Keratinocyte (primary cell): ENCODE results near the gene GTF2A1. TPM values are rescaled to one million over a fixed set of nuclear protein-coding genes. Genes with fewer than 3 reads are reported as not detected.

ENCODE experiments used
- DNase-seq: peaks from one replicate; pipeline ENCODE4 v3.0.0-alpha.2; 2011; ENCODE audit warnings: low read depth, missing footprints, low spot score
- FAIRE-seq: peaks from 2 replicates; lab custom pipeline; 2011; peaks lifted over from hg19 to GRCh38; lab: Jason Lieb, UNC
- H2AFZ ChIP-seq: 2 replicates; pipeline ENCODE4 v1.6.0; 2012; ENCODE audit warnings: low read length, control low read depth, inconsistent platforms; ENCODE audit not compliant: control insufficient read depth
- H3K27ac ChIP-seq: 2 replicates; pipeline ENCODE4 v1.5.1; 2011; ENCODE audit warnings: low read length; ENCODE audit not compliant: control insufficient read depth, insufficient read depth
- H3K27me3 ChIP-seq: 3 replicates; pipeline ENCODE4 v1.6.0; 2011; ENCODE audit warnings: low read length; ENCODE audit not compliant: control insufficient read depth, insufficient read depth; ENCODE audit errors: extremely low read depth
- H3K36me3 ChIP-seq, 2 experiments: 2 replicates in 1 of 2; 3 replicates in 1 of 2; pipeline ENCODE4 v1.5.1; 2011; ENCODE audit warnings: low read length in 2 of 2, mild to moderate bottlenecking in 1 of 2; ENCODE audit not compliant: control insufficient read depth in 2 of 2, insufficient read depth in 2 of 2; ENCODE audit errors: extremely low read depth in 1 of 2
- H3K4me1 ChIP-seq: 3 replicates; pipeline ENCODE4 v1.5.1; 2011; ENCODE audit warnings: low read length; ENCODE audit not compliant: control insufficient read depth, insufficient read depth; ENCODE audit errors: extremely low read depth
- H3K4me2 ChIP-seq: 3 replicates; pipeline ENCODE4 v1.6.0; 2011; ENCODE audit warnings: low read depth, low read length; ENCODE audit not compliant: control insufficient read depth, insufficient read depth; ENCODE audit errors: extremely low read depth
- H3K4me3 ChIP-seq, 3 experiments: fragments of 200-600 bp in 1 of 3; sonication (generic) in 1 of 3; 2 replicates in 2 of 3; 3 replicates in 1 of 3; pipeline ENCODE4 v1.5.1; 2011 to 2016; ENCODE audit warnings: low read length in 3 of 3, mild to moderate bottlenecking in 3 of 3, control low read depth in 2 of 3, inconsistent platforms in 1 of 3, low read depth in 1 of 3, mixed read lengths in 1 of 3, mixed run types in 1 of 3, moderate library complexity in 1 of 3; ENCODE audit not compliant: control insufficient read depth in 2 of 3, insufficient read depth in 2 of 3; ENCODE audit errors: extremely low read depth in 1 of 3
- H3K79me2 ChIP-seq: 2 replicates; pipeline ENCODE4 v1.6.0; 2012; ENCODE audit warnings: low read length; ENCODE audit not compliant: control insufficient read depth, insufficient read depth
- H3K9ac ChIP-seq: 3 replicates; pipeline ENCODE4 v1.6.0; 2011; ENCODE audit warnings: low read length; ENCODE audit not compliant: control insufficient read depth, insufficient read depth; ENCODE audit errors: extremely low read depth
- H3K9me1 ChIP-seq: 3 replicates; pipeline ENCODE4 v1.6.0; 2011; ENCODE audit warnings: low read length; ENCODE audit not compliant: control insufficient read depth, insufficient read depth; ENCODE audit errors: extremely low read depth
- H3K9me3 ChIP-seq: 2 replicates; pipeline ENCODE4 v1.5.1; 2012; ENCODE audit warnings: low read depth, low read length; ENCODE audit not compliant: control insufficient read depth
- H4K20me1 ChIP-seq: 3 replicates; pipeline ENCODE4 v1.6.0; 2011; ENCODE audit warnings: low read length; ENCODE audit not compliant: control insufficient read depth, insufficient read depth; ENCODE audit errors: extremely low read depth
- CTCF ChIP-seq, 3 experiments: IDR thresholded peaks in 1 of 3; conservative IDR thresholded peaks in 1 of 3; optimal IDR thresholded peaks in 1 of 3; 2 replicates in 2 of 3; 3 replicates in 1 of 3; pipeline versions ENCODE3 to v1.5.1; 2011; ENCODE audit warnings: low read length in 3 of 3, mild to moderate bottlenecking in 3 of 3, moderate library complexity in 2 of 3, control low read depth in 1 of 3, inconsistent platforms in 1 of 3; ENCODE audit not compliant: insufficient read depth in 2 of 3; ENCODE audit errors: extremely low read depth in 1 of 3
- EZH2 ChIP-seq: IDR thresholded peaks from one replicate; pipeline ENCODE4 v1.6.1; 2012; ENCODE audit warnings: inconsistent platforms, mild to moderate bottlenecking, low read length, moderate library complexity
- dilution Hi-C: fragments of 300-500 bp; cut with MboI; formaldehyde crosslinking; loops from one replicate; pipeline ENCODE4 v1.7.0; 2020; ENCODE audit warnings: low sequenced_read_pairs; ENCODE audit not compliant: extremely low pct_ligation_motif_present
- polyA plus RNA-seq, 5 experiments: library from polyadenylated mRNA; depleted of rRNA in 3 of 5; stranded (reverse) in 3 of 5; stranded (forward) in 1 of 5; unstranded in 1 of 5; fragments of >200 nt; gene quantifications; 1 replicate in 1 of 5; 2 replicates in 3 of 5; 3 replicates in 1 of 5; pipeline versions ENCODE4 v1.2.1 to v1.2.3, GENCODE V29; 2011 to 2012; ENCODE audit warnings: missing spikeins in 2 of 5, low read depth in 1 of 5, low replicate concordance in 1 of 5

GTF2A1 gene
- polyA plus RNA-seq, 1 donor (not counting 4 experiments of a cell fraction or from before 2014, with no cell fraction given), result 17.5 TPM

- Histone ChIP-seq H3K9ac (no peak overlapping the region), H3K79me2 (no peaks in the 10 kb centered on the region), H3K36me3 (no peaks in the 10 kb centered on the region), H4K20me1 (no peaks in the 10 kb centered on the region), H2AFZ (no peak overlapping the region), H3K27me3 (no peaks in the 10 kb centered on the region), H3K9me3 (no peaks in the 10 kb centered on the region), H3K9me1 (no peaks in the 10 kb centered on the region), H3K4me2 (no peak overlapping the region), H3K4me1 (peaks cover 9% of the 10 kb centered on the region), H3K27ac (no peak overlapping the region), H3K4me3 (no peak overlapping the region)
- dilution Hi-C loops, result no loop called here
- no peak for TF ChIP-seq EZH2
- TF ChIP-seq CTCF (optimal IDR thresholded peaks at IDR 0.05 in 1 of 3, IDR thresholded peaks at IDR 0.05 in 1 of 3, conservative IDR thresholded peaks at IDR 0.05 in 1 of 3; ENCODE audit: extremely low read depth in 1 of 3, insufficient read depth in 2 of 3, low read length in 3 of 3), result no peak
- DNase-seq, result no peak
- FAIRE-seq, result no peak
Measured at GRCh38 chr14:81166121-81166520, 54.6 kb downstream of the GTF2A1 start.

- DNase-seq, result no peak
- Histone ChIP-seq H3K4me3 (no peak overlapping the region), H3K36me3 (no peaks in the 10 kb centered on the region), H2AFZ (no peak overlapping the region), H3K27me3 (no peaks in the 10 kb centered on the region), H3K79me2 (no peaks in the 10 kb centered on the region), H3K4me1 (peaks cover 9% of the 10 kb centered on the region), H3K9me3 (no peaks in the 10 kb centered on the region), H3K4me2 (no peak overlapping the region), H3K9ac (no peak overlapping the region), H3K27ac (no peak overlapping the region), H4K20me1 (no peaks in the 10 kb centered on the region), H3K9me1 (no peaks in the 10 kb centered on the region)
- TF ChIP-seq EZH2, result no peak
- no peak for TF ChIP-seq CTCF (optimal IDR thresholded peaks at IDR 0.05 in 1 of 3, IDR thresholded peaks at IDR 0.05 in 1 of 3, conservative IDR thresholded peaks at IDR 0.05 in 1 of 3; ENCODE audit: extremely low read depth in 1 of 3, insufficient read depth in 2 of 3, low read length in 3 of 3)
- FAIRE-seq, result no peak
- dilution Hi-C loops, result no loop called here
Measured at GRCh38 chr14:81165188-81165587, 55.6 kb downstream of the GTF2A1 start.
